GM19025 (cell line): Measurements from ENCODE around the gene OR4S2.

Source experiments
- ATAC-seq: cut with Tn5 transposase; IDR thresholded peaks from one replicate; pipeline ENCODE4 v1.9.1; 2021; ENCODE audit warnings: mild to moderate bottlenecking, low read depth, moderate library complexity; ENCODE audit not compliant: unreplicated experiment

The OR4S2 gene

GRCh38 chr11:55648027-55648426 is at the start of gene OR4S2:
Gene OR4S2, plus strand, starts transcription at chr11:55648327. Its CDS starts 2,577 bp downstream, at chr11:55650904.
- no peak for ATAC-seq

DNA sequence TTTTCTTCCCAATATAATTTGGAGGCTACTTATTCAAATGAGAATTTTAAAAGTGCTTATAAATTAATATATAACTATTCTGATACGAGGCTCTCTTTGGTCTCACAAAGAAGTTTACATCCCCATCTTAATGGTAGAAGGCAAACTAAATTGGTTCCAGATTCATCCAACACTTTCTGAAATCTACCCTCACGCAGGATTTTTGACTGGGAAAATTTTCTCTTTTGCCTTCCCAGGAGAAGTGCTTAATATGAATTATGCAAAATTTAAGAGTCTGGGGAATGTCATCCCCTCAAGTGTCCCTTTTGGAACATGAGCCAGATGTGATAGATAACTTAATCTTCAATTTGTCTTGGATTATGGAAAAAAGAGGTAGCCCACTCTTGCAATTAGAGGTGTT is 40.6 kb upstream of the OR4S2 start, which contains the start of gene OR4C11:
Gene OR4C11 (minus strand): TSS at position 101 of the 400 bp plus-strand sequence. CDS start 3,272 bp downstream, outside the sequence.
- ATAC-seq, result no peak

DNA sequence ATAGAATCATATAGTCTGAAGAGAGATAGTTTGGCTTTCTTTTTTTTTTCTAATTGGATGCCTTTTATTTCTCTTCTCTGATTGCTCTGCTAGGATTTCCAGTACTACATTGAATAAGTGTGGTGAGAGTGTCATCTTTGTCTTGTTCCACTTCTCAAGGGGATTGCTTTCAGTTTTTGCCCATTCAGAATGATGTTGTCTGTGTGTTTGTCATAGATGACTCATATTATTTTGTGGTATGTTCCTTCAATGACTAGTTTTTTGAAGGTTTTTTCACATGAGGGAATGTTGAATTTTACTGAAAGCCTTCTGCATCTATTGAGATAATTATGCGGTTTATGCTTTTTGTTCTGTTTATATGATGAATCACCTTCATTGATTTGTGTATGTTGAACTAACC is 23.6 kb upstream of the OR4S2 start:
- no peak for ATAC-seq

- no peak for ATAC-seq
These were observed 13.3 kb upstream of the OR4S2 start, which contains the start of gene OR4P4 for GRCh38 chr11:55634813-55635212. Gene OR4P4, plus strand, starts transcription at chr11:55635113.

DNA sequence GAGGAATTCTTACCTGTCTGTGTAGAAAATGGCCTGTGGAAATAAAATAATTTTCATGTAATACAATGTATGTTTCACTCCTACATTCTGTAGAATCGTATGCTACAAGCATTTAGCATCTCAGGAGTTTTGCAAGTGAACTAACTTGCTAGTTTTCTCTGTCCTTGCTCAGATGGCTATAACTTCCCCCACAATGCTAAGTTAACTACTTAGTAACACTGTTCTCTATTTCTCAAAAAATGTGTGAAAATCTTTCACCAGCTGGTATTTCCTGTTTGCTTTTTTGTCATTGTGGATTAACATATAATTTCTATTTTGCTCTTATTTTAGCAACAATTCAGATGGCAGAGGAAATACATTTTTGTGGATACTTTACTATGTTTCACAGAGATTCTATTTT is 4.4 kb downstream of the OR4S2 start:
- no peak for ATAC-seq

DNA sequence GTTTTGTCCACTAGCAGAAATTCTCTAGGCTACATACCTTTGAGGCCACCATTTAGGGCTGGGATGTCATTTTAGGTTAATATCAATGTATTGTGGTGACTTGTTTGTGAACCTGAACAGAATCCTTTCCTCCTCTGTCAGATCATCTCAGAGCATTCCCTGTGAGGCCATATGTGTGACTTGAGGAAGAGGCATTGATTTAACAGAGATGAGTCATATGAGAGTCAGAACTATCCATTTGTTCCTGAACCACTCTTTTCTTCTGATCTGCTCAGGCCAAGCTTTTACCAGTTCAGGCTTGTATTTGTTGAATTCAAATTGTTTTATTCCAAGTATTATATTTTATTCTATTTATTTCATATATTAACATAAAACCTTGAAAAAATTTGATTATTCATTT is 7.0 kb downstream of the OR4S2 start:
- no peak for ATAC-seq

DNA sequence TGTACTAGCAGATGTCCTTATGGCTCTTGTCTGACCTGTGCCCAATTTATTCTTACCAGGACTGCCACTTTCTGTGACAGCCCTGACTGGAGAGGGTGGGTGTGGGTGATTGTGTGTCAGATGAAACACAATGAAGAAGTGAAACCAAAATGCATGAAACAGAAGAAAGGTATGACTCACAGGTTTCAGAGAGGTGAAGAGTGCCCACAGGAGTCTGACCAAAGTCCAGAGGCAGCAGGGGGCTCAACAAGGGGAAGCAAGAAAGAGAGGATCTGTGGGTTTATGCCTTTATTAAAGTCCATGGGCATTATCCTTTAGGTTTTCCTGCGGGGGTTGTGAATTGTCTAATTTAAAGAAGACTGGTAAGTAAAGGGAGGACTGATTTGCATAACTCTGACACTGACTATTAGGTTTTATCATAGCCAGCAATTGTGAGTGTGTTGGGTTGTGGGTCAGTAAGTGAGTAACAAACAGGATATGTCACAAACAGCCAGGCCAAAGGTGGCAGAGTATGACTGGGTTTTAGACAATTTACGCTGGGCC is 10.0 kb downstream of the OR4S2 start:
- ATAC-seq, result peak; percentile 89

- ATAC-seq, result peak; percentile 39
These were observed 10.5 kb downstream of the OR4S2 start for GRCh38 chr11:55658608-55659007.

DNA sequence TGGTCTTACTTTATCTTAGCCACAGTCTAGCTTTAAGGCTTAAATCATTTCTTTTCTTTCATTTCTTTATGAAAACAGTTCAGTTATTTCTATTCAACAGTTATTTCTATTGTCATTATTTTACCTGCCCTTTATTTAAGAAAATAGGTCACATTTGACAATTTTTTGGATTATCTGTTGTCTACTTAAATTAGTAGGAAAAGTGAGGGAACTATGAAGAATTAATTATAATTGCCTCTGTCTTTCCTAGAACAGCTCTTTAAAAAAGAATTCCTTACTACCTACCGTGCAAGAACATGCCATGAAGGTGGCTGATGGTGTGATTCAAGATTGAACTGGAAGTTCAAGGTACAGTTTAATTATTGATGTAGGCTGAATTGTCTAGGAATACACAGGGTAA is 13.8 kb downstream of the OR4S2 start, which contains the start of gene OR4C6:
Gene OR4C6 (plus strand): TSS at position 301 of the 400 bp plus-strand sequence. CDS start 2,966 bp downstream, outside the sequence.
- ATAC-seq, result no peak

DNA sequence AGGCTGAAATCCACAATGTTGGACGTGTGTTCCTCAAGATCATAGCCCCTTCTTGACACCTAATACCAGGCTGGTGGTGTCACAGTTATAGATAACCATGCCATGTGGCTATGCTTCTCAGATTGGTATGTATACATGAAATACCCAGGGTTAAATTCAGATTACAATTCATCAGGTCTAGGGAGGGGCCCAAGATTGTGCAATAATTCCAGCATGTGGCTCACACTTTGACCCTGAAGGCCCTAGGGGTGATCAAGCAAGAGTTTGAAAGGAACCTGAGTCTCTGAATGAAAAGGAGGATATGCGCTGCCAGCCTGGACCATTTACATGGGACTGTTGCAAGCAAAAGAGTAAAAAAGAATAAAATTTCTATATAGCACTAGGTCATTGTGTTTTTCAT is 21.2 kb downstream of the OR4S2 start:
- ATAC-seq, result no peak

GRCh38 chr11:55673860-55674259 is 25.7 kb downstream of the OR4S2 start:
- no peak for ATAC-seq

DNA sequence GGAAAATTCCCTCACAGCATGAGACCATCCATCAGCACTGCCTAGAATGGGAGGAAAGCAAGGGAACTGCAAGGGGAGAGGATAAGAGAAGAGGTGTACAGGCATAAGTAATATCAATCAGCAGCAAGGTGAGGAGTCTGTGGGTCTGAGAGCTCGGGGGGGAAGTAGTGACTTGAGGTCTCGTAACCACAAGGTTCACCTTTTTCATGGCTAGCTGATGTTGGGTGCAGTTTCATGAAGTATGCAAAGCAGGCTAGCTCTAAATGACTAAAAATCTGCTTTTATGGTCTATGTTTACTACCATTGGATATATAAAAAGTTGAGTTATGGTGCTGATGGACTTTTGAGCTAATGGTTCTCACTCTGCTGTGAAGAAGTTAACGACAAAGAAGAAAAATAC is 49.7 kb downstream of the OR4S2 start:
- ATAC-seq, result peak; percentile 95

DNA sequence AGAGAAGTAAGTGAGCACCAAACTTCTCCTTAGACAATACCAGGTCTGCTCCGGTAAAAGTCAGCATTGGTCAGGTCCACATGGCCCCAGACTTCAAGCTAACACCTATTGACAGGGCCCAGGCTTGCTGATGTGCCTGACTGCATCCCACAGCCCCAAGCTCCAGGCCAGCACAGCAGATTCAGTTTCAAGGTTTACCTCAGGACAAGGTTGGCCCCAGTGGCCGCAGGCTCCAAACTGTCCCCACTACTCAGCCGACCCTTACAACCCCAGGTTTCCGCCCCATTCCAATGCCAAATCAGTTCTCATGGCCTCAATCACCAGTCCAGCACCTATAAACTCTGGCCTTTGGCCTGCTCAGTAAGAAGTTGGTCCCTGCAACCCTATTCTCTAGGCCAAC is 53.3 kb downstream of the OR4S2 start:
- no peak for ATAC-seq
